ENCODE results near the gene FOXK2.
"Not testable (repeated sequence)": the region's sequence is repeated elsewhere in the genome, so short reads cannot be mapped to it uniquely, and the experiment has no call there.

The FOXK2 gene

DNA sequence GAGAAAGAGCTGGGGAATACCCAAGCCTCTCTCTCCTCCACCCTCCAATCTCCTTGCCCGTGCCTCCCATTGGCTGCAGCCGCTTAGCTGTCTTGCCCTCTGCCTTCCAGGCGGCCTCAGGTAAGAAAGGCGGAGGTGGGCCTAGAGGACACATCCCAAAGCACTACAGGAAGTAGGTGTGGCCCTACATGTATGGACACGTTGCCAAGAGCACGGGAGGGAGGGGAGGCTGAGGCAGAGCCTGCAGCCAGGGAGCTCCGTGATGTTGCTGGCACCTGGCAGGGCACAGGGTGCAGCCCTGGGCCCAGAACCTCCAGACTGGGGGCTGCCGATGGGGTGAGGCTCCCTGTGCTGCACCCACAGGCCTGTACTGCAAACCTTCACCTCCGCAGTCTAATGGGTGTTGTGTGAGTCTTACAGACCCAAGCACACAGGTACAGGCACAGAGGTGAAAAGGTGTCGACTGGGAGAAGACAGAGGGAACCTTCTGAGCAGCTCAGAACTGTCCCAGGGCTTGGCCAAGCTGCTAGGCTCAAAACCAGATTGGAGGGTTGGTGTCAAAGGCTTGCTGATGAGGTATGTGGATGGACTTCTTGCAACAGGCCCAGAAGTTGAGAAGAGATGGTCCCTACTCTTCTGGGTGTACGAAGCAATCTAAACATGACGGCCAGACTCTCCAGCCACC, 23.5 kb upstream of the FOXK2 start:
- peak; percentile 50 for DNase-seq

GRCh38 chr17:82496529-82497434, 22.8 kb upstream of the FOXK2 start:
- DNase-seq, result peak; percentile 41

GRCh38 chr17:82497483-82498405, 21.8 kb upstream of the FOXK2 start:
- peak; percentile 5 for DNase-seq

DNA sequence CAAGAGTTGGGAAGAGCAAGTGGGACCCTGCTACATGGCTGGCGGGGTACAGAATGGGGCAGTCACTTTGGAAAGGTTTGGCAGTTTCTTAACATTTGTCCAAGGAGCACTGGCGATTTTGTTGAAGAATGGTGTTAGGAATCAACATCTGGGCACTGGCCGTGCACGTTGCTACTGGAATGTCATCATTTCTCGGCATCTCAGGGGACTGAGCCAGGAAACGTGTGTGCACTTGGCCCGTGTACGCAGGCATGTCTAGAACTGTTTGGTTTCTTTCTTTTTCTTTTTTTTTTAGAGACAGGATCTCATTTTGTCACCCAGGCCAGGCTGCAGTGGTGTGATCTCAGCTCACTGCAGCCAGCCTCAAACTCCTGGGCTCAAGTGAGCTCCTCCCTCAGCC, 17.3 kb upstream of the FOXK2 start:
- DNase-seq, result no peak

DNA sequence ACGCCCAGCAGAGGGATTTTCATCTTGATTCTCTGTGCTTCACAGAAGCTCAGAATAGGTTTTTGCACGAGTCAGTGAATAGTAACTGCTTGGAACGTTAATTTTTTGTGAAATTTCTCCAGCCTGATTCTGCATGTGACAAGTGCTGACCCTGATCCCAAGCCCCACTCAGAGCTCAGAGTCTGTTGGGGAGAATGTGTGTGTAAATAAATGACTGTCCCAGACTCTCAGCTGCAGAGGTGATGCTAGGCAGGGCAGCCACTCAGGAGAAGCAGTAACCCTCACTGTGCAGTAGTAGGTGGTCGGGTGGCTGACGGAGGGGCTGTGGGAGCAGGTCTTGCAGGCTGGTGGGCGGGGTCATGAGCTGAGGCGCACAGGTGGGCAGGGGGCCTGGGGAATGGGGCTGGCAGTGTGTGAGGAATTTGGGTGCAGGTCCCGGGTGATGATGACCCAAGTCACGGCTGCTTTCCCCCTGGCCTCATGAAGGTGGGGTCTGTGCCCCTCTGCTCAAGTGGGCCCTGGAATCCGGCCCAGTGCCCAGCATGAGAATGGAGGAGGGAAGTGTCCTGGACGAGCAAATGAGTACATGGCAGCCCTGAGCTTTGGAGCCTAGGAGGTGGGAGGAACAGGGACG, 16.3 kb upstream of the FOXK2 start:
- DNase-seq, result no peak

GRCh38 chr17:82503728-82504308, 15.7 kb upstream of the FOXK2 start:
- no peak for DNase-seq

DNA sequence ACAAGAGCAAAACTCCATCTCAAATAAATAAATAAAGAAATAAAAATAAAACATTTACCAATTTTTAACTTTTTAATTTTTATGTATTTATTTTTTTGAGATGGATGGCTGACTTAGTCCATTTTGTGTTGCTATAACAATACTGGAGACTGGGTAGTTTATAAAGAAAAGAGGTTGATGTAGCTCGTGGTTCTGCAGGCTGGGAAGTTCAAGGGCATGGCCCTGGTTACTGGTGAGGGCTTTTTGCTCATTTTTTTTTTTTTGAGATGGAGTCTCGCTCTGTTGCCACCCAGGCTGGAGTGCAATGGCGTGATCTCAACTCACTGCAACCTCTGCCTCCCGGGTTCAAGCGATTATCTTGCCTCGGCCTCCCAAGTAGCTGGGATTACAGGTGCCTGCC, 14.2 kb upstream of the FOXK2 start:
- no peak for DNase-seq

- DNase-seq, result not testable (repeated sequence)
These were observed 13.1 kb upstream of the FOXK2 start for GRCh38 chr17:82506402-82506801.

GRCh38 chr17:82507631-82508175, 11.8 kb upstream of the FOXK2 start:
- DNase-seq, result no peak

- not testable (repeated sequence) for DNase-seq
These were observed 7.9 kb upstream of the FOXK2 start for GRCh38 chr17:82511642-82512041.

GRCh38 chr17:82513864-82514263, 5.7 kb upstream of the FOXK2 start:
- not testable (repeated sequence) for DNase-seq

DNA sequence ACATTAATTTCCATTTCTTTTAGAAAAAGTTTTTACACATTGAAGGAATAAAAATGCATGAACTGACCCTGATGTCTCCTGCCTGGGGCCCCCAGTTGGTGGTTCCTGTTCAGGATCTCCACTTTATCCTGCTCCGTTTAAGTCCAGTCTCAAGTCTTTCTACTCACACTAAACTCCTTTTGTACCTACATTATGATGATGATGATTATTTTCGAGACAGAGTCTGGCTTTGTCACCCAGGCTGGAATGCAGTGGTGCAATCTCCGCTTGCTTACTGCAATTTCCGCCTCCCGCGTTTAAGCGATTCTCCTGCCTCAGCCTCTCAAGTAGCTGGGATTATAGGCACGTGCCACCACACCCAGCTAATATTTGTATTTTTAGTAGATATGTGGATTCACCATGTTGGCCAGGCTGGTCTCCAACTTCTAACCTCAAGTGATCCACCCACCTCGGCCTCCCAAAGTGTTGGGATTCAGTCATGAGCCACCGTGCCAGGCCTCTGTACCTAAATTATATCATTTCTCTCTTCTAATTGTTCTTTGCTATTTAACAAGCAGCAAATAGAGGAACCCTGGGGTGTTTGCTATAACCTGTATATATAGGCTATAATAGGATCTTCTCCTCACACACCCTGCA, 2.2 kb upstream of the FOXK2 start:
- DNase-seq, result no peak

DNA sequence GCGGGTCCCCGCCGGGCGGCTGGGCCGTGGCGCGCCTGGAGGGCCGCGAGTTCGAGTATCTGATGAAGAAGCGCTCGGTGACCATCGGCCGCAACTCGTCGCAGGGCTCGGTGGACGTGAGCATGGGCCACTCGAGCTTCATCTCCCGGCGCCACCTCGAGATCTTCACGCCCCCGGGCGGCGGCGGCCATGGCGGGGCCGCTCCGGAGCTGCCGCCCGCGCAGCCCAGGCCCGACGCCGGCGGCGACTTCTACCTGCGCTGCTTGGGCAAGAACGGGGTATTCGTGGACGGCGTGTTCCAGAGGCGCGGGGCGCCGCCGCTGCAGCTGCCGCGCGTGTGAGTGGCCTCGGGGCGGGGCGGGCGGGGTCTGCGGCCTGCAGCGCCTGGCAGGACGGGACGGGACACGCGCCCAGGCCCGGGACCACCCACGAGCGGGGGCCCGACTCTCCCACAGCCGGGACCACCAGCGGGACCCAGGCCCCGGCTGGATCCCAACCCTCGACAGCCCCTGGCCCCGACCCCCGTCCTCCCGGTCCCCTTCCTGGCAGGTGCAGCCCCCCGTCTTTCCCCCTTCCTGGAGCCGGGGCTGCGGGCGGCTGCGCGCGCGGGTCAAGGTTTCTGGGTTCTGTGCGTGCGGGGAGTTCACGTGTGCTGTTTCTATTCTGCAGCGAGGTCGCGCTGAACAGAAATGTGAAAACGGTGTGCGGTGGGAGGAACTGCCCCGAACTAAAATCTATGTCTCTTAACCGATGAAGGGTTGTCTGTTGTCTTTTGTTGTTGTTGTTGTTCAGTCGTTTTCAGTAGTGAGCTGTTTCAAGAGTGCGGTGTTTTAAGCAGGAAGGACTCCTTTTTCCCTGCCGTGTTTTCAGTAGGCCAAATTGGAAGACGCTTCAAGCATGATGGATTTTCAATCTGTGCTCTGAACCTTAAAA, 705 bp downstream of the FOXK2 start:
- peak; percentile 12 for DNase-seq

DNA sequence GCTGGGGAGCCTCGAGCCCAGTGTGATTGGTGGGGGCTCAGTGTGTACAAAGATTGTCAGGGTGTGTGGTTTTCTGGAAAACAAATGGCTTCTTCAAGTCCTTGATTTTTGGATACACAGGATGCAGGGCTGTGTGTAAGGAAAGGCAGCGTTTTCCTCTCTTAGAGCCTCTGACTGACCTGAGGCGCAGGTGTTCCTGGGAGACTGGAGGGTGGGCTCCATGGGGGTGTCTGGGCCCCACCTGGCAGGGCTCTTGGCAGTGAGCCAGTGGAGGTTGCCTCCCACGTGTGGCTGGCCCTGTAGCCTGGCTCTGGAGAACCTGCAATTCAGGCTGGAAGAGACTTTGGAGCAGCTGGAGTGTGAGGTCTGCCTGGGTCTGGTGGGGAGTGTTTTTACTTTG, 5.0 kb downstream of the FOXK2 start:
- DNase-seq, result peak; percentile 40

GRCh38 chr17:82525712-82526111, 6.2 kb downstream of the FOXK2 start:
- no peak for DNase-seq

- DNase-seq, result no peak
These were observed 8.4 kb downstream of the FOXK2 start for GRCh38 chr17:82527898-82528297.

DNA sequence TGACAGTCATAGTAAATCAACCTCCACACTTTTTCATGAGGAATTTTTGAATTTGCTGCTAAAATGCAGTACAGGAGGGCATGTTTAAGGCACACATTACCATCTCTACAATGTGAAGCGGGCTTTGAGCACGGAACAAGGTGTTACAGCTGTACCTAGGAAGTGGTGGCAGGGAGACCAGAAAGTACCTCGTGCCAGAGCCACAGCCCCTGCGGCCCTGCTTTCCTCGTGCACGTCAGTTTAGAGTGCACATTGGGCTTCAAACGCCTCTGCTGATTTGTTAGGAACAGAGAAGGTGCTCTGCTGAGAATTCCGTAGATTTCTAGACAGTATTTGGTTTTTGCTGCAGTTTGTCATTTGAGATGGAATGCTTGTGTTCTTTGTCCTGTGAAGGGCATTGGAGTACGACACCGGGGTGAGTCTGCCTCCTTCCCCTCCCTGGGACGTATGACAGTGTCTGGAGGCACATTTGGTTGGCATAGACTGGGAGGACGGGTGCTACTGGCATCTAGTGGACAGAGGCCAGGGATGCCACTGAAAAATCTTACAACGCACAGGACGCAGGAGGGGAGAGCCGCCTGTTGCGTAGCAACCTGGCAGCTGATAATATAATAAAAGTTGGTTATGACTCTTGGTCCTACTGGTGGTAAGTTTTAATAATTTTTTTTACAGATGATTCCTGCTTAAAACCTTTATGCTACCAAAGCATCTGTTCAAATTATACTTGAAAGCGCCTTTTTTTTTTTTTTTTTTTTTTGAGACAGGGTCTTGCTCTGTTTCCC, 9.1 kb downstream of the FOXK2 start:
- no peak for DNase-seq

DNA sequence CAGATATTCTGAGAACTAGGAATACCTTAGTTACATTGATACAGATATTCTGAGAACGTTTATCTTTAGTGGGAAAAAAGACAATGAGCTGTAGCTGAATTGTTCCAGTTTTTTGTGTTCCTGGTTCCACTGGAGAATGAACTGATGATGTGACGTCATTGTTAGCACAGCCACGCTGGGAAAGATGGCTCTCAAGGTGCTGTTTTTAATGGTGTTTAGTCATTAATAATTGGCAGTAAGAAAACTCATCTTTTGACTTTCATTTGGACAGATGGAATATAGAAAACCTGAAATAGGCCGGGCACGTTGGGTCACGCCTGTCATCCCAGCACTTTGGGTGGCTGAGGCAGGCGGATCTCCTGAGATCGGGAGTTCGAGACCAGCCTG, 10.4 kb downstream of the FOXK2 start:
- DNase-seq, result no peak

- no peak for DNase-seq
These were observed 11.9 kb downstream of the FOXK2 start for GRCh38 chr17:82531431-82531881.

All from DMS79 treated with DMSO at 0.1 percent for 48 hours (cell line).